AG10803 (cell line): ENCODE measurements around the gene NUCB1.

Experiments used
- DNase-seq: peaks from one replicate; pipeline ENCODE4 v3.0.0; 2010; ENCODE audit warnings: low read depth
- H3K4me3 ChIP-seq: 2 replicates; pipeline ENCODE4 v1.5.1; 2011; ENCODE audit warnings: mild to moderate bottlenecking, low read length, control low read depth
- TF ChIP-seq, protein P1 (sequence below): conservative IDR thresholded peaks from 2 replicates; pipeline ENCODE4 v1.5.1; 2011; ENCODE audit warnings: mild to moderate bottlenecking, low read length, control low read depth, inconsistent platforms

Gene NUCB1

DNA sequence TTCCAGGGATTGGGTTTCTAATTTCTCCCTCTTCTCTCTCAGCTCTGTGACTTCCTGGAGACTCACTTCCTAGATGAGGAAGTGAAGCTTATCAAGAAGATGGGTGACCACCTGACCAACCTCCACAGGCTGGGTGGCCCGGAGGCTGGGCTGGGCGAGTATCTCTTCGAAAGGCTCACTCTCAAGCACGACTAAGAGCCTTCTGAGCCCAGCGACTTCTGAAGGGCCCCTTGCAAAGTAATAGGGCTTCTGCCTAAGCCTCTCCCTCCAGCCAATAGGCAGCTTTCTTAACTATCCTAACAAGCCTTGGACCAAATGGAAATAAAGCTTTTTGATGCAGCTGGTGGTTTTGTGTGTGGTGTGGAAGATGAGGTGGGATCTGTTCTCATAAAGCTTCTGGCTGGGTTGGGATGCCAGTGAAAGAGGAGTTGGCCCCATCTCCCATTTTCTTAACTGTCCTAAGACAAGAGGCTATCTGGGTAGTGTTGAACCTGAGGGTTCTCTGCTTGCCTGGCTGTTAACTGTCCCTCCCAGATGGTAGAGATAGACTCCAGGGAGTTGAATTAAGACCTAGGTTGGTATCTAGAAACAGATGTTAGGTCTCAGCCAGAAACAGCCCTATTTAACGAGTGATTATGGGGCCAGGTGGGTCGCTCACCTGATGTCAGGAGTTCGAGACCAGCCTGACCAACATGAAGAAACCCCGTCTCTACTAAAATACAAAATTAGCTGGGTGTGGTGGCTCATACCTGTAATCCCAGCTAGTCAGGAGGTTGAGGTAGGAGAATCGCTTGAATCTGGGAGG is 66.6 kb downstream of the NUCB1 start:
- TF ChIP-seq, protein P1, sequence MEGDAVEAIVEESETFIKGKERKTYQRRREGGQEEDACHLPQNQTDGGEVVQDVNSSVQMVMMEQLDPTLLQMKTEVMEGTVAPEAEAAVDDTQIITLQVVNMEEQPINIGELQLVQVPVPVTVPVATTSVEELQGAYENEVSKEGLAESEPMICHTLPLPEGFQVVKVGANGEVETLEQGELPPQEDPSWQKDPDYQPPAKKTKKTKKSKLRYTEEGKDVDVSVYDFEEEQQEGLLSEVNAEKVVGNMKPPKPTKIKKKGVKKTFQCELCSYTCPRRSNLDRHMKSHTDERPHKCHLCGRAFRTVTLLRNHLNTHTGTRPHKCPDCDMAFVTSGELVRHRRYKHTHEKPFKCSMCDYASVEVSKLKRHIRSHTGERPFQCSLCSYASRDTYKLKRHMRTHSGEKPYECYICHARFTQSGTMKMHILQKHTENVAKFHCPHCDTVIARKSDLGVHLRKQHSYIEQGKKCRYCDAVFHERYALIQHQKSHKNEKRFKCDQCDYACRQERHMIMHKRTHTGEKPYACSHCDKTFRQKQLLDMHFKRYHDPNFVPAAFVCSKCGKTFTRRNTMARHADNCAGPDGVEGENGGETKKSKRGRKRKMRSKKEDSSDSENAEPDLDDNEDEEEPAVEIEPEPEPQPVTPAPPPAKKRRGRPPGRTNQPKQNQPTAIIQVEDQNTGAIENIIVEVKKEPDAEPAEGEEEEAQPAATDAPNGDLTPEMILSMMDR: no peak
- peak overlapping the region; percentile 100 for H3K4me3 ChIP-seq
- no peak for DNase-seq

DNA sequence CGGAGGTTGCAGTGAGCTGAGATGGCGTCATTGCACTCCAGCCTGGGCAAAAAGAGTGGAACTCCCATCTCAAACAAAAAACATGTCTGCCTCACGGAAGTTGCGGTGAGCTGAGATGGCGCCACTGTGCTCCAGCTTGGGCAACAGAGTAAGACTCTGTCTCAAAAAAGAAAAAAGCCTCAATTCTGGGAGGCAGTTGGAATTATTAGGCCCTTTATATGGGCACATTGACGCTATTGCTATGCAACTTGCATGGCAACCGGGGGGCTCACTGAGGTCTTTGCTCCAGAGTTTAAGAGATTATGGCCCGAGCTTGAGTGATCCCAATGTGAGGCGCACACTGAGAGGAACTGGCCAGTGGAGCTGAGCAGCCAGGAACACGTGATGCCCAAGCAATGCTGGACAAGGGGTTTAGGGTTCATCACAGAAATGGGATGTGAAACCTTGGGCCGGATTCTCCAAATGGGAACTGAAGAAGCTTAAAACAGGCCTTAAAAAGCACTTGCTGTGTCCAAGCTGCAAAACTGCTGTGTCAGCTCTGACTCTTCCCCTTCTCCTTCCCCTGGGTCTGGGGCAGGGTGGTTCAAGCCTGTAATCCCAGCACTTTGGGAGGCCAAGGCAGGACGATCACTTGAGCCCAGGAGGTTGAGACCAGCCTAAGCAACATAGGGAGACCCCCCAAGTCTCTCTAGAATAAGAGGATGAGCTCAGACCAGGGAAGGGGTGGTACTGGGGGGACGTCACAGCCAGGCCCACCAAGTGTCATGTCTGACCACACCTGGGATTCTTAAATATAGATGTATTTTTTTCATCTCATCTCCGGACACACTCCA is 67.5 kb downstream of the NUCB1 start:
- DNase-seq: peak; percentile 71
- H3K4me3 ChIP-seq: peak overlapping the region; percentile 100
- TF ChIP-seq, protein P1: no peak

DNA sequence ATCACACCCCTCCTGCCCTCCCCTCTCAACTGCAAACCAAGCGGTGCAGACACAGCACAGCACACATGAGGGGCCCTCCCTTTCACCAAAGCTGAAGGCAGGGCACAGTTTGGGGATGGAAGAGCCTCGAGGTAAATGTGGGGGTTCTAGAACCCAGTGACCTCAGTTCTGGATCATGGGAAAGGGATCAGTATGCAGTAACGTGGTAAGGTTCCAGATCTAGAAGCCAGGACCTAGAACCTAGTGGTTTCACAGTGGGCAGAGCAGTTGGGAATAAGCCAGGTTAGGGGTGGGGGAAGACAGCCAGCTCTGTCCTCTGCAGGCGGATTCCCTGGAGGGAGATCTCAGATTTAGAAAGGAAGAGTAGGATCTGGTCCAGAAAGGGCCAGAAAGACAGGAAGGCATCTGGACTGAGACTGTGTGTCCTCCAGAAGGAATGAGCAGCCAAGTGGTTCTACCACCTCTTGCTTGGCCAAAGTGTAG is 68.1 kb downstream of the NUCB1 start:
- TF ChIP-seq, protein P1: no peak
- no peak overlapping the region for H3K4me3 ChIP-seq
- DNase-seq: peak; percentile 61

DNA sequence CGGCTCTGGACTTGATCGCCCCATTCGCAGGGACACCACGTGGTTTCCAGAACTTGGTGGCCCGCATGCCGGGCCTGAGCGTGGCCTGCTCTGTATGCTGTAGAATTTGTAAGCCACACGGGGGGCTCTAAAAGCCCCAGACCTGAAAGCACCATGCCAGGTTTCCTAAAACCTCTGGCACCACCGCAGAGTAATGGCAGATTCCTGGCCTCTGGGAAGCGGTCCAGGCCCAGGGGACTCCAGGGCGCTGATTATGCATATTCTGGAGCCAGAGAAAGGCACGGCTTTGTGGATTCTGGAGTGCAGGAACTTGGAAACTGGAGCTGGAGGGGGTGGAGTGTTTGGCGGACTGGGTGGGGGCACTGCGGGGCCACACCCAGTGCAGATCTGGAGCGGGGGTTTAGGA is 68.7 kb downstream of the NUCB1 start:
- no peak for DNase-seq
- TF ChIP-seq, protein P1: no peak
- H3K4me3 ChIP-seq: no peak overlapping the region

DNA sequence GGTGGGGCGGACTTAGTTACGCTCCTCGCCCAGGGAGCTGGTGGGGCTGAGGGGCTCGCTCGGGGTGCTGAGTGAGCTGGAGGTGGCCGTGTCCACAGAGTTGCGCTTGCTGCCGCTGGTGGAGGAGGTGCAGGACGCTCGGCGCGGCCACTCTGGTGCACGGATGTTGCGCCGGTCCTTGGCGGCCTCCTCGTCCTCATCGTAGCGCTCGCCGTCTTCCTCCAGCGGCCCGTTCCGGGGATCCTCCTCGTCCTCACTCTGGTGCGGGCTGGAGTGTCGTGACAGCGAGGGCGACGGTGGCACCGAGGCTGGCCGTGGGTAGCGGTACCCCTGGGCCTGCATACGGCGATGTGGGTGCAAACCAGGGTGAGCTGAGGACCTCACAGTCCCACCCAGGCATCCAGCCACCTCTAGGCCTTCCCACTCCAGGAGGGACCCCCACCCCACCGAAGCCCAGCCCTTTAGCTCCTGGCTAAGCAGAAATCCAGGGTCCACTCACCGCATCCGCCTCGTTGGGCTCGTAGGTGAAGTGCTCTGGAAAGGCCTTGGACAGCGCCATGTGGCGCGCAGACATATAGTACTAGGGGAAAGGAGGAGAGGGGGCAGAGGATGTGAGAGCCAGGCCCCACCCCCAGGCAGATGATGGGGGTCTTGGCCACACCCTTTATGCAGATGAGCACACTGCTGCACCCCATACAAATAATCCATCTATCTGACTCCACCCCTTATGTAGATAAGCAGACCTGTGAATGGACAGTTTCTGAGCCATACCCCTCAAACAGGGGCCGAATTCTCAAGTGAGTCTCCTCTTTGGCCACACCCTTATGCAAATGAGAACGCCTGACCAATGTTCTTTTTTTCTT is 69.4 kb downstream of the NUCB1 start:
- DNase-seq: no peak
- TF ChIP-seq, protein P1: no peak
- no peak overlapping the region for H3K4me3 ChIP-seq

DNA sequence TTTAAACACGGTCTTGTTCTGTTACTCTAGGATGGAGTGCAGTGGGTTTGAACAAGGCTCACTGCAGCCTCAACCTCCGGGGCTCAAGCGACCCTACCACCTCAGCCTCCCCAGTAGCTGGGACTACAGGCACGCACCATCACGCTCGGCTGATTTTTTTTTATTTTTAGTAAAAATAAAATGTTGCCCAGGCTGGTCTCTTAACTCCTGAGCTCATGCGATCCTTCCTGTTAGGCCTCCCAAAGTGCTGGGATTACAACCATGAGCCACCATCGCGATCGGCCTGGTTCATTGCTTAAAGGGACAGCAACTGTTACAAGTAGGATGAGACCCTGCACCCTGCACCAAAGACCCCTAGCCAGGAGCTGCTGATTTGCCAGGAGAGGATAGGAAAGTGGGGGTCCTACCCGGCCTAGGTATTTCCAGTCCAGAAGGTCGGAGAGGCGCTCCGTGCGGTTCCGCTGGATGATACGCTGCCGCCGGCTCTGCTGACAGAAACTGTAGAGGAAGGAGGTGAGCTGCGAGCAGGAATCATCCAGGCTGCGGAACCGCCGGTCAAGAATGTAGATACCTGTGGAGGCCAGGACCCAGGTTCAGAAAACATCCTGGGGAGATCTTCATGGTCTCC is 70.1 kb downstream of the NUCB1 start:
- DNase-seq: no peak
- H3K4me3 ChIP-seq: no peak overlapping the region
- TF ChIP-seq, protein P1: no peak
